A549 (cell line): Measurements from ENCODE around the gene RSL24D1.

Source experiments
- POLR2A ChIP-seq: IDR thresholded peaks from 2 replicates; pipeline ENCODE4 v1.6.1; 2012; ENCODE audit warnings: mild to moderate bottlenecking, low read length
- POLR2AphosphoS2 ChIP-seq: conservative IDR thresholded peaks from 2 replicates; pipeline ENCODE4 v1.6.1; 2012; ENCODE audit warnings: low read length, improper control_type of control experiment, inconsistent platforms

DNA sequence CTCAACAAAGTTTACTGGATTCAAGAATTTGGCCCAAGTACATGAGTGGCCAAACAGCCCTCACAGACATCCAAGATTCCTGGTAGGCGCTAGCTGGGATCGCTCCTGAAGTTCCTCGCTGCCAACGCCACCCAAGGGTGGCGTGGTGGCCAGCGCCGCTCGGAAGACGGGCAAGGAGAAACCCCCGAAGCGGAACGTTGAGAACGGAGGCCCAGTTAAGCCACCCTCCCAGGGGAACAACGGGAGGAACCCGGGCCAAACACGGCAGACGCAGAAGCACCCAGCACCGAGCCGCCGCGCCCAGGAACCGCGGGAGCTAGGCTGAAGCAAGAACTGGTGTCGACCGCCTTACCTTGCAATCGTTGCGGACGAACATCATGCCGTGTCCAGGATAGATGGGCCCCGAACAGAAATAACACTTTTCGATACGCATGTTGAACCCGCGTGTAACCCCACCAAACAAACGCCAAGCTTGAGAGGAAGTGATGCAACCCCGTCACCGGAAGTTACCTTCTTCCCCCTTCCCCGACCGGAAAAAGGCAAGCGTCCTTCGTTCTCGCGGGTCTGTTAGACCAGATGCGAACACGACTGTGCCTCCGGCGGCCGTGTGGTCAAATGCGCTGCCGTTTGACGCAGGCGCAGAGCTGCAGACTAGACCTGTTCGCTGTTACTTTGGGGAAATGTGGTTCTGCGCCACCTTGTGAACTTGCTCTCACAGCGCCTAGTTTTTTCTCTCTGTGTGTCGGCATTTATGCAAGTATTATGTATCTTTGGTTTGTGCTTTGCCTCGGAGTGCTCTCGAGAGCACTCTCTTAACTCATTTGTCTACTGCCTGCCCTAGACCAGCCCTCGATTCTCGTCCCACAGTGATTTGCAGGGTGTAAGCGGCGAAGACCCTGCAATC lies at the start of gene RSL24D1:
- TF ChIP-seq POLR2AphosphoS2, result no peak
- TF ChIP-seq POLR2A, result peak; percentile 91
